Ascending aorta (tissue), 2 donors: Measurements from ENCODE around the gene AKAP8L. TPM values are rescaled to one million over a fixed set of nuclear protein-coding genes. Genes with fewer than 3 reads are reported as not detected.

Experiments used
- DNase-seq, 2 donors: peaks; one replicate each; pipeline ENCODE4 v3.0.0-alpha.2; 2019; ENCODE audit warnings: low spot score in 2 of 2
- H3K27ac ChIP-seq, 2 donors: fragments of 200-600 bp; sonication (generic); one replicate each; pipeline ENCODE4 v1.5.1; 2016 to 2017; ENCODE audit warnings: mild to moderate bottlenecking in 1 of 2
- H3K27me3 ChIP-seq: fragments of 200-600 bp; sonication (generic); one replicate; pipeline ENCODE4 v1.5.1; 2017
- H3K36me3 ChIP-seq, 2 donors: fragments of 200-600 bp; sonication (generic); one replicate each; pipeline ENCODE4 v1.5.1; 2016
- H3K4me1 ChIP-seq, 2 donors: fragments of 200-600 bp; sonication (generic); one replicate each; pipeline ENCODE4 v1.5.1; 2016 to 2017; ENCODE audit warnings: mild to moderate bottlenecking in 1 of 2
- H3K4me3 ChIP-seq, 2 donors: fragments of 200-600 bp; sonication (generic); one replicate each; pipeline ENCODE4 v1.5.1; 2016 to 2017; ENCODE audit warnings: mild to moderate bottlenecking in 1 of 2
- H3K9me3 ChIP-seq, 2 donors: fragments of 200-600 bp; sonication (generic); one replicate each; pipeline ENCODE4 v1.5.1; 2016
- CTCF ChIP-seq, 3 experiments: fragments of 200-600 bp in 2 of 3; fragments of 450-650 bp in 1 of 3; sonication (generic) in 2 of 3; IDR thresholded peaks; one replicate each; pipeline ENCODE4 v1.5.1; 2016 to 2019; ENCODE audit warnings: antibody characterized with exemption in 3 of 3, mild to moderate bottlenecking in 1 of 3, moderate library complexity in 1 of 3
- intact Hi-C: fragments of 100-400 bp; cut with DNase I; formaldehyde crosslinking; loops from one replicate; pipeline ENCODE4 v1.15.1; 2023
- total RNA-seq: library from RNA; depleted of rRNA; stranded (reverse); fragments of >200 nt; gene quantifications from one replicate; pipeline ENCODE4 v1.1.0, GENCODE V29; 2016

Gene AKAP8L
- total RNA-seq, 1 donor from 2014 or later = 143 TPM

DNA sequence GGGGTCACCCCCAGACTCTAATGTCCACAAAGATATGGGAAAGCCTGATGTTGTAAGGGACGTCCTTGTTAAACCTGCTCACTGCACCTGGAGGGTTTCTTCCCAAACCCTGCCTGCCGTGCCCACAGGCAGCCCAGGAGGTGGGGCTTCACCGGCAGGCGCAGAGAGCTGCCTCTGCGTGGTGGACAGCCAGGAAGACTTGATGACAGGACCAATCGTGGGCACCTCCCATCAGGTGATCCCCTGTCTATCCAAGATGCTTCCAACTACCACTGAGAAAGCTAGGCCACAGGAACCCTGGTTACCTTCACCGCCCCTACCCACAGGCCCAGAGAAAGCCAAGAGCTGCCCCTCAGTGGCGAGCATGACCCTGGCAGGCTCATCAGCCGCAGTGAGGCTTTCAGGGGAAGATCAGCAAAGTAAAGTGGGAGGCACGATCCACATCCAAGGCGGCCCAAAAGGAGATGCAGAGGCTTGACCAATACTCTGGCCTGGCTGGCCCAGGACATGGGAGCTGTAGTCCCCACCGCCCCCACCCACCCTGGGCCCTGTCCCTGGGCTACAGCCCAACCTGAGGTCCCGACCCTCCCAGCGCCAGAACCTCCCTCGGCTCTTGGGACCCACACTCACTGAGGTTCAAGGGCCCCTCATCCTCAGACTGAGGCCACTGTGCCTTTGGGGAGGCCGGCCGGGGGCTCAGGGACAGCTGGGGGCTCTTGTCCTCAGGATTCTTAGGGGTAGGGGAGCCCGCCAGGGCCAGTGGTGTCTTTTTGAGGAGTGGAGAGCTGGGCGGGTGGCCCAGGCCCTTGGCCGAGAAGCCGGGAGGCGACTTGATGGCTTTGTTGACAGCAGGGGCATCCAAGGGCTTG, 10.4 kb upstream of the AKAP8L start:
- no peak for DNase-seq
- Histone ChIP-seq H3K36me3 (peaks cover 43 to 49% of the 10 kb centered on the region in 2 donors), H3K9me3 (no peaks in the 10 kb centered on the region), H3K27ac (no peak overlapping the region), H3K4me3 (no peak overlapping the region), H3K4me1 (peaks cover 8 to 23% of the 10 kb centered on the region in 2 donors), H3K27me3 (no peaks in the 10 kb centered on the region)
- intact Hi-C loops = no loop called here
- no peak for TF ChIP-seq CTCF (IDR thresholded peaks at IDR 0.05)

DNA sequence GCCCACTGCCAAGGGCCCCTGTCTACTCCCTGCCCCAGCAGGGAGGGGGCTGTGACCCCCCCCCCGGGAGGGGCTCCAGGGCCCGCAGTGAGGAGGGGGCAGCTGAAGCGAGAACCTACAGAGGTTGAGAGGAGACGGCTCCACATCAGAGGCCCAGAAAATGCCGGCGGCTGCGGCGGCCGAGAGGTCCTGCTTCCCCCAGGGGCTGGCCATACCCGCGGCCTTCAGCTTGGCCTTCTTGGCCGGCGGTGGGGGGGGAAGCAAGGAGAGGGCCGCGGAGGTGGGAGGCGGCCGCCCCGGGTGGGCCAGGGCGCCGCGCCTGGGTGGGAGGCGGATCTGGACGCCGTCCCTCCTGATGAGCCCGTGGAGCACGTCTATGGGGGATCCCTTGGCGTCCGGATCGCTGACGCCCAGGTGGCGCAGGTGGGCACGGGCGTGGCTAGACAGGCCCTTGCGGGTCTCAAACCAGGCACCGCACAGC, 9.2 kb upstream of the AKAP8L start:
- intact Hi-C loops = no loop called here
- H3K36me3 ChIP-seq = peaks cover 54 to 61% of the 10 kb centered on the region in 2 donors
- H3K27ac ChIP-seq = no peak overlapping the region
- peaks cover 8 to 18% of the 10 kb centered on the region in 2 donors for H3K4me1 ChIP-seq
- no peak for TF ChIP-seq CTCF (IDR thresholded peaks at IDR 0.05)
- no peak overlapping the region for H3K4me3 ChIP-seq
- no peaks in the 10 kb centered on the region for H3K27me3 ChIP-seq
- DNase-seq = no peak
- H3K9me3 ChIP-seq = no peaks in the 10 kb centered on the region

GRCh38 chr19:15427350-15427700, 8.5 kb upstream of the AKAP8L start:
- H3K4me3 ChIP-seq = no peak overlapping the region
- no peak for DNase-seq
- peaks cover 8 to 21% of the 10 kb centered on the region in 2 donors for H3K4me1 ChIP-seq
- no peak for TF ChIP-seq CTCF (IDR thresholded peaks at IDR 0.05)
- peaks cover 61 to 68% of the 10 kb centered on the region in 2 donors for H3K36me3 ChIP-seq
- H3K9me3 ChIP-seq = no peaks in the 10 kb centered on the region
- no peak overlapping the region for H3K27ac ChIP-seq
- intact Hi-C loops = no loop called here
- no peaks in the 10 kb centered on the region for H3K27me3 ChIP-seq

DNA sequence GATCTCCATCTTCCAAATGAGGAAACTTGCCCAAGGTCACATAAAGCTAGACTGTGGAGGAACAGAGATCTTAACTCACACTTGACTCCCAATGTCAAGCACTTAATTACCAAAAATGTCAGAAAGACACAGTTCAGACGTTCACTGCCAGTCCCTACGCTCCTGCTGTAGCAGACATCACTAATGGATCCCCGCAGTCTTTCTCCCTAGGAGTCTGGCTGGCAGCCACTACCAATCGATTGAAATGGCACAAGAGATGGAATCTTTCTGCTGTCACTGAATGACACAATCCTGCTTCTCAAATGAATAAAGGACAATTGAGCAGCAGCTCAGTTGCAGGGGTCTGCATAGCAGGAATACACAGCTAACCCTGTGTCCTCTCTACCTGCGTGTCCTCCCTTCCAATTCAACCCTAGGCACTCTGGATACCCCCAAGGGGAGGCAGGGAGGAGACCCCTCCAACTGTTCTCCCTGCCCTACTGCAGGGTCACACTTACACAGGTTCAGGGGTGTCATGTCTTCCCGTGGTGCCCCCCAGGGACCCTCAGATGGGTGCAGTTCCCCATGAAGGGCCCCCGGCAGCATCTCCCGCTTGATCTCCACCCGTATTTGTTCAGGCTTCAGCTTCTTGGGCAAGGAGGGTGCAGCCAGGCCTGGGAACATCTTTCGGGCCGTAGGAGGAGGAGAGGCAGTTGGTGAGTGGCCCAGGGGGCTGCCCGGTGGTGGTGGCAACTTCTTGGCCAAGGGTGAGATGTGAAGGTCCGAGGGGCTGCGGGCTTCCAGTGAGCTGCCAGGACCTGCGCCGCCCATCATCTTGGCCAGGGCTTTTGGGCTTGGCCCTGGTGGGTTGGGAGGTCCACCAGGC, 7.9 kb upstream of the AKAP8L start:
- Histone ChIP-seq H3K36me3 (peaks cover 62 to 69% of the 10 kb centered on the region in 2 donors), H3K4me1 (peaks cover 8 to 24% of the 10 kb centered on the region in 2 donors), H3K4me3 (no peak overlapping the region), H3K9me3 (no peaks in the 10 kb centered on the region), H3K27ac (no peak overlapping the region), H3K27me3 (no peaks in the 10 kb centered on the region)
- TF ChIP-seq CTCF (IDR thresholded peaks at IDR 0.05) = no peak
- DNase-seq = no peak
- intact Hi-C loops = no loop called here

GRCh38 chr19:15425321-15425950, 6.6 kb upstream of the AKAP8L start:
- peaks cover 0 to 11% of the 10 kb centered on the region in 2 donors for H3K4me1 ChIP-seq
- H3K27me3 ChIP-seq = no peaks in the 10 kb centered on the region
- DNase-seq = no peak
- TF ChIP-seq CTCF (IDR thresholded peaks at IDR 0.05) = no peak
- no peak overlapping the region for H3K27ac ChIP-seq
- no peaks in the 10 kb centered on the region for H3K9me3 ChIP-seq
- intact Hi-C loops = no loop called here
- no peak overlapping the region for H3K4me3 ChIP-seq
- H3K36me3 ChIP-seq = peaks cover 62 to 69% of the 10 kb centered on the region in 2 donors
